Measurements from ENCODE around the gene LUC7L.
"Not testable (repeated sequence)": the region's sequence is repeated elsewhere in the genome, so short reads cannot be mapped to it uniquely, and the experiment has no call there.

The LUC7L gene

GRCh38 chr16:164134-164823, 65.0 kb downstream of the LUC7L start:
- not testable (repeated sequence) for DNase-seq

DNA sequence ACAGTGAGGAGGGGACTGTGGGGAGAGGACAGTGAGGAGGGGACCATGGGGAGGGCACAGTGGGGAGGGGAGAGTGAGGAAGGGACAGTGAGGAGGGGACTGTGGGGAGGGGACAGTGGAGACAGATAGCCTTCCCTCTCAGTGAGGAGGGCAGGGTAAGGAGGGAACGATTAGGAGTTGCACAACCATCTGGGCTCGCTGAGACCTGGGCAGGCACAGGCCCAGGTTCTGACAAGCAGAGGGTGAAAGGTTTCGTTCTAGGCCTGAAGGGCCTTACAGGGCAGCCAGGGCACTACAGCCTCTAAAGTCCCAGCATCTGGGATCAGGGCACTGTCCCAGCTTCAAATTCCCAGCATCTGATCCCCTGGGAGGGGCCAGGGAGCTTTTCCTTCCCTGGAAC, 65.6 kb downstream of the LUC7L start:
- not testable (repeated sequence) for DNase-seq

- DNase-seq = not testable (repeated sequence)
These were observed 66.1 kb downstream of the LUC7L start for GRCh38 chr16:163139-163538.

DNA sequence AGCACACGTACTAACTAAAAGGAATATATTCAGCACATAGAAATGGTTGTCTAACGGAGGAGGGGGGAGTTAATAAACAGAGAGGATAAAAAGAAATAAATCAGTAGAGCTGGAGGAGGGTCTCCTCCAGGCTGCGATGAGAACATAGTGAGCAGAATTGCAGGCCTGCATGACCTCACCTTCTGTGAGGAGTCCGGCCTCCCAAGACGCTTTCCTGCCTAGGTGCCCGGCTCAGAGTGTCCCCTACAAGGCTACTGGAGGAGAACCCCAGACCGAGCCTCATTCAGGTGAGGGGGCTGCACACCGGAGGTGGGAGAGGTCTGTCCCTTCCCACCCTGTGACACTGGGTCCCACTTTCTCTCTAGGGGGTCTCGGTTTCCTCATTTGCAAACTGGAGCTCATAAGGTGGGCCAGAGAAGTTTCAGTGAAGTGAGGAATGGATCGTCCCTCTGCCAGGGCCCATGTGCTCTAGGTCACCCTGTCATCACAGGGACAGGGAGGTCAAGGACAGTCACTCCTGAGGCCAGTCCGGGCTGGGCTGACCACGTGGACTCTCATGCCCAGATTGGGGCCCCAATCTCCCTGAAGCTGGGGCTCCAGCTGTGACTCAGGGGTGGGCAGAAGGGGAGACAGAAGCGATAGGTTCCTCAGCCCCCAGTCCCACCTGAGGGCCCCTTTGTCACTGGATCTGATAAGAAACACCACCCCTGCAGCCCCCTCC, 66.8 kb downstream of the LUC7L start:
- no peak for DNase-seq

- no peak for DNase-seq
These were observed 68.5 kb downstream of the LUC7L start for GRCh38 chr16:160691-161190.

DNA sequence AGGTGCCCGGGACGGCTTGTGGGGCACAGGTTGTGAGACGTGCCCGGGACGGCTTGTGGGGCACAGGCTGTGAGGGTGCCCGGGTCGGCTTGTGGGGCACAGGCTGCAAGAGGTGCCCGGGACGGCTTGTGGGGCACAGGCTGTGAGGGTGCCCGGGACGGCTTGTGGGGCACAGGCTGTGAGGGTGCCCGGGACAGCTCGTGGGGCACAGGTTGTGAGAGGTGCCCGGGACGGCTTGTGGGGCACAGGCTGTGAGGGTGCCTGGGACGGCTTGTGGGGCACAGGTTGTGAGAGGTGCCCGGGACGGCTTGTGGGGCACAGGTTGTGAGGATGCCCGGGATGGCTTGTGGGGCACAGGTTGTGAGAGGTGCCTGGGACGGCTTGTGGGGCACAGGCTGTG, 69.0 kb downstream of the LUC7L start:
- DNase-seq = not testable (repeated sequence)

- no peak for DNase-seq
These were observed 70.0 kb downstream of the LUC7L start for GRCh38 chr16:159136-159849.

GRCh38 chr16:155031-155398, 74.2 kb downstream of the LUC7L start:
- no peak for DNase-seq

GRCh38 chr16:154217-155030, 74.8 kb downstream of the LUC7L start:
- no peak for DNase-seq

GRCh38 chr16:153550-154216, 75.6 kb downstream of the LUC7L start:
- not testable (repeated sequence) for DNase-seq

GRCh38 chr16:153129-153521, 76.1 kb downstream of the LUC7L start:
- DNase-seq = not testable (repeated sequence)

- DNase-seq = no peak
These were observed 76.8 kb downstream of the LUC7L start, which contains the start of gene HBZ for GRCh38 chr16:152141-153128. Gene HBZ, plus strand, starts transcription at chr16:152644. Its CDS starts 266 bp downstream, at chr16:152910.

GRCh38 chr16:149024-149660, 80.1 kb downstream of the LUC7L start:
- DNase-seq = no peak

- no peak for DNase-seq
These were observed 82.6 kb downstream of the LUC7L start for GRCh38 chr16:146646-147045.

- no peak for DNase-seq
These were observed 84.4 kb downstream of the LUC7L start for GRCh38 chr16:144797-145252.

DNA sequence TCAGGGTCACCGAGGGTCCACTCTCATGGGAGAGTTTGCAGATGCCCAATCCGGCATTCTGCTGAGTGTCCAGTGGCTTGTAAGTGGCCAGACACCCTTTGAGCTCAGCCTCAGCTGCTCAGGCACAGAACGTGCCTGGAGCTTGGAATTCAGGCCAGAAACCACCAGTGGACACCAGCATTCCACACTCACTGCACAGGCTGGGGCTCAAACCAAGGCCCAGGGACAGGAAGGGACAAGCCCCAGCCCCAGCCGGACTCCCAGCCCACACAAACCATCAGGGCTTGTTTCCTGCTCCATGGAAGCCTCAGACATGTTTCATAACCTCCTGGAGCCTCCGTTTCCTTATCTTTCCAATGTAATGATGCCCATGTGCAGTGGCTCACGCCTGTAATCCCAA, 85.8 kb downstream of the LUC7L start:
- DNase-seq = no peak

- DNase-seq = no peak
These were observed 86.2 kb downstream of the LUC7L start for GRCh38 chr16:143047-143446.

GRCh38 chr16:142405-142967, 86.8 kb downstream of the LUC7L start:
- DNase-seq = no peak

- no peak for DNase-seq
These were observed 88.9 kb downstream of the LUC7L start for GRCh38 chr16:140175-140857.

Measured in activated gamma-delta T cell (primary cell).